Transverse colon (tissue), 4 donors: ENCODE results near the gene PEAR1. TPM values are rescaled to one million over a fixed set of nuclear protein-coding genes. Genes with fewer than 3 reads are reported as not detected.

Source experiments
- DNase-seq: peaks from one replicate; pipeline ENCODE4 v3.0.0-alpha.2; 2019
- H3K27ac ChIP-seq, 4 donors: fragments of 200-600 bp; sonication (generic); 2 replicates each; pipeline ENCODE4 v1.5.1; 2016 to 2018; ENCODE audit warnings: inconsistent platforms in 4 of 4
- H3K27me3 ChIP-seq: fragments of 200-600 bp; sonication (generic); 2 replicates; pipeline ENCODE4 v1.5.1; 2017; ENCODE audit warnings: inconsistent platforms
- H3K36me3 ChIP-seq, 4 donors: fragments of 200-600 bp; sonication (generic); 2 replicates each; pipeline ENCODE4 v1.5.1; 2017 to 2019; ENCODE audit warnings: inconsistent platforms in 4 of 4
- H3K4me1 ChIP-seq, 4 donors: fragments of 200-600 bp; sonication (generic); 2 replicates each; pipeline ENCODE4 v1.5.1; 2017 to 2020; ENCODE audit warnings: inconsistent platforms in 4 of 4
- H3K4me3 ChIP-seq, 4 donors: fragments of 200-600 bp; sonication (generic); 1 replicate in 1 of 4; 2 replicates in 3 of 4; pipeline versions ENCODE4 v1.5.1 to v1.6.1; 2017 to 2019; ENCODE audit warnings: inconsistent platforms in 4 of 4
- H3K9me3 ChIP-seq, 2 donors: fragments of 200-600 bp; sonication (generic); 2 replicates each; pipeline ENCODE4 v1.5.1; 2017 to 2019; ENCODE audit warnings: inconsistent platforms in 2 of 2
- EP300 ChIP-seq: sonication (generic); formaldehyde crosslinking; IDR thresholded peaks from one replicate; pipeline ENCODE4 v1.6.1; 2017; ENCODE audit warnings: antibody characterized with exemption, low read depth
- POLR2A ChIP-seq: fragments of 450-650 bp; IDR thresholded peaks from one replicate; pipeline ENCODE4 v1.6.1; 2016; ENCODE audit warnings: antibody characterized with exemption, mild to moderate bottlenecking, moderate library complexity
- POLR2AphosphoS5 ChIP-seq, 3 donors: sonication (generic); formaldehyde crosslinking; IDR thresholded peaks; one replicate each; pipeline ENCODE4 v1.6.1; 2016; ENCODE audit warnings: antibody characterized with exemption in 3 of 3
- WGBS, 2 donors: methylation state at CpG; one replicate each; pipeline ENCODE4 v1.1.5; 2018; ENCODE audit warnings: low coverage in 1 of 2; 5-methylcytosine and 5-hydroxymethylcytosine counted together
- in situ Hi-C, 4 donors: fragments of 200-750 bp; cut with MboI; loops; one replicate each; pipeline versions ENCODE4 v1.15.0 to v1.15.1; 2017; ENCODE audit warnings: low sequenced_read_pairs in 3 of 4, low pct_ligation_motif_present in 1 of 4, low pct_unique_long_range_greater_than_20kb in 1 of 4
- intact Hi-C: fragments of 100-400 bp; cut with DNase I; formaldehyde crosslinking; loops from one replicate; pipeline ENCODE4 v1.15.1; 2023; ENCODE audit warnings: low total_unique reads
- total RNA-seq, 4 donors: library from RNA; depleted of rRNA; stranded (reverse); fragments of >200 nt; gene quantifications; one replicate each; pipeline ENCODE4 v1.1.0, GENCODE V29; 2016
- TF ChIP-seq, protein P1 (sequence below), 5 experiments: fragments of 200-600 bp in 3 of 5; fragments of 450-650 bp in 2 of 5; sonication (generic) in 3 of 5; IDR thresholded peaks; 1 replicate in 2 of 5; 2 replicates in 3 of 5; pipeline ENCODE4 v1.5.1; 2016 to 2017; ENCODE audit warnings: antibody characterized with exemption in 5 of 5, inconsistent platforms in 3 of 5, mild to moderate bottlenecking in 2 of 5, moderate library complexity in 1 of 5

PEAR1 gene
- total RNA-seq, 4 donors from 2014 or later: 1.8 to 5.6 (median 3.7) TPM

GRCh38 chr1:156938813-156939212 is 45.3 kb downstream of the PEAR1 start:
- in situ Hi-C loops (loop anchor here in 1 of 4 donors (10.0 kb wide), 1 partner anchor 136 kb away; no protein-coding TSS in a partner anchor), intact Hi-C loops (no loop called here)
- no peaks in the 10 kb centered on the region for H3K27me3 ChIP-seq
- no peak for DNase-seq
- no peaks in the 10 kb centered on the region for H3K9me3 ChIP-seq
- peaks cover 0 to 25% (median 6%) of the 10 kb centered on the region in 4 donors for H3K36me3 ChIP-seq
- H3K27ac ChIP-seq: no peak overlapping the region
- H3K4me3 ChIP-seq: no peak overlapping the region
- TF ChIP-seq EP300 (no peak), POLR2AphosphoS5 (IDR thresholded peaks at IDR 0.05) (no peak)
- WGBS, 2 donors: 79% methylated on average over 7 of the region's 7 CpGs; no CpG with 5 or more reads in 1 of the 2 donors
- no peaks in the 10 kb centered on the region for H3K4me1 ChIP-seq

DNA sequence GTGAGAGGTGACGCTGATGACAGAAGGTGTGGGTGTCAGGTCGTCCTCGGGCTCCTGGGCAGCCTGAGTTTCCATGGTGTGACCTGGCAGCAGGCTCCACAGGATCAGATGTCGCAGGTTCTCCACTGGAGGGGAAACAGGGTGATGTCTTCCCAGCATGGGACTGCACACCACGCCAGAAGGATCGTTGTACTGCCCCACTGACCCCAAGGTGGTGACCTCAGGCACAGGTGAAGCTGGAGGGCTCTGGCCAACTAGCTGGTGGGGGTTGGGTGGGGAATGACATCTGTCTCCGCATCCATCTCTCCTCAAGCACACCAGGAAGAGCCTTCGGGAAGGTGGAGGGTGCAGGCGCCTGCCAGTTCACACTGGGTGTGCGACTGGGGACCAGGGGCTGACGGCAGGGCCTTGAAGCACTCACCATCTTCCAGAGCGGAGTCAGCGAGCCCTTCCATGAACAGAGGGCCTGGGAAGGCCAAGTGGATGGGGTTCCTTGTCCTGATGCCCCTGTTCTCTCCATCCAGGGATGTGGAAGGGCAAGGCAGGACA is 46.3 kb downstream of the PEAR1 start:
- H3K27ac ChIP-seq: no peak overlapping the region
- WGBS, 2 donors: 78% methylated on average over 13 of the region's 13 CpGs; no CpG with 5 or more reads in 1 of the 2 donors
- H3K27me3 ChIP-seq: no peaks in the 10 kb centered on the region
- H3K4me3 ChIP-seq: no peak overlapping the region
- intact Hi-C loops: no loop called here
- H3K4me1 ChIP-seq: no peaks in the 10 kb centered on the region
- DNase-seq: no peak
- H3K36me3 ChIP-seq: peaks cover 0 to 34% (median 8%) of the 10 kb centered on the region in 4 donors
- in situ Hi-C loops: loop anchor here in 1 of 4 donors (10.0 kb wide), 1 partner anchor 135 kb away; no protein-coding TSS in a partner anchor
- no peaks in the 10 kb centered on the region for H3K9me3 ChIP-seq
- TF ChIP-seq EP300: no peak

- Histone ChIP-seq H3K9me3 (no peaks in the 10 kb centered on the region), H3K36me3 (peaks cover 0 to 47% (median 14%) of the 10 kb centered on the region in 4 donors), H3K27me3 (no peaks in the 10 kb centered on the region), H3K4me3 (no peak overlapping the region), H3K27ac (no peak overlapping the region), H3K4me1 (no peaks in the 10 kb centered on the region)
- intact Hi-C loops (no loop called here), in situ Hi-C loops (no loop called here)
- no peak for DNase-seq
- no peak for TF ChIP-seq EP300
- TF ChIP-seq POLR2AphosphoS5 (IDR thresholded peaks at IDR 0.05): no peak
- TF ChIP-seq, protein P1, sequence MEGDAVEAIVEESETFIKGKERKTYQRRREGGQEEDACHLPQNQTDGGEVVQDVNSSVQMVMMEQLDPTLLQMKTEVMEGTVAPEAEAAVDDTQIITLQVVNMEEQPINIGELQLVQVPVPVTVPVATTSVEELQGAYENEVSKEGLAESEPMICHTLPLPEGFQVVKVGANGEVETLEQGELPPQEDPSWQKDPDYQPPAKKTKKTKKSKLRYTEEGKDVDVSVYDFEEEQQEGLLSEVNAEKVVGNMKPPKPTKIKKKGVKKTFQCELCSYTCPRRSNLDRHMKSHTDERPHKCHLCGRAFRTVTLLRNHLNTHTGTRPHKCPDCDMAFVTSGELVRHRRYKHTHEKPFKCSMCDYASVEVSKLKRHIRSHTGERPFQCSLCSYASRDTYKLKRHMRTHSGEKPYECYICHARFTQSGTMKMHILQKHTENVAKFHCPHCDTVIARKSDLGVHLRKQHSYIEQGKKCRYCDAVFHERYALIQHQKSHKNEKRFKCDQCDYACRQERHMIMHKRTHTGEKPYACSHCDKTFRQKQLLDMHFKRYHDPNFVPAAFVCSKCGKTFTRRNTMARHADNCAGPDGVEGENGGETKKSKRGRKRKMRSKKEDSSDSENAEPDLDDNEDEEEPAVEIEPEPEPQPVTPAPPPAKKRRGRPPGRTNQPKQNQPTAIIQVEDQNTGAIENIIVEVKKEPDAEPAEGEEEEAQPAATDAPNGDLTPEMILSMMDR (IDR thresholded peaks at IDR 0.05): no peak
- no peak for TF ChIP-seq POLR2A
- whole genome bisulfite sequencing, 2 donors: 87% methylated on average over 10 of the region's 10 CpGs; no CpG with 5 or more reads in 1 of the 2 donors
These were observed 48.2 kb downstream of the PEAR1 start for GRCh38 chr1:156941675-156942074.

DNA sequence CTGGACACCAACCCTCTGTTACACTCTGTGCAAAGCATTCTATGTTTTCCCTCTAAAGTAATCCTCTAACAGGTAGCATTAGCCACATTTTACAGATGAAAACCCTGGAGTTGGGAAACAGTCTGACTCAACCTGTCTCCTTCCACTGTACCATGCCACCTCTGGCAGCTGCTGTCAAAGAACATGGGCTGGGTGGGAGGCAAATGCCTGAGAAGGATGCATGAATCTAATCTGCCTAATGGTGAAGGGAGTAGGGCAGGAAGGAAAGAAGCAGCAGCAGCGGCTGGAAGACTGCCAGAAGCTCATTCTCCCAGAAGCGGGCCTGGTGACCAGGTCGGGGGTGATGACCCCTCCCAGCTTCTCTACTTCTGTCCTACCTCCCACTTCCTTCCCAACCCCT is 48.7 kb downstream of the PEAR1 start:
- Histone ChIP-seq H3K9me3 (no peaks in the 10 kb centered on the region), H3K27me3 (no peaks in the 10 kb centered on the region), H3K4me3 (no peak overlapping the region), H3K27ac (no peak overlapping the region), H3K4me1 (no peaks in the 10 kb centered on the region), H3K36me3 (peaks cover 0 to 48% (median 17%) of the 10 kb centered on the region in 4 donors)
- no peak for DNase-seq
- 82% methylated on average over 3 of the region's 3 CpGs; no CpG with 5 or more reads in 1 of the 2 donors for WGBS, 2 donors
- intact Hi-C loops: no loop called here
- in situ Hi-C loops: no loop called here
- TF ChIP-seq, protein P1 (IDR thresholded peaks at IDR 0.05): no peak
- TF ChIP-seq EP300 (no peak), POLR2A (no peak), POLR2AphosphoS5 (IDR thresholded peaks at IDR 0.05) (no peak)

DNA sequence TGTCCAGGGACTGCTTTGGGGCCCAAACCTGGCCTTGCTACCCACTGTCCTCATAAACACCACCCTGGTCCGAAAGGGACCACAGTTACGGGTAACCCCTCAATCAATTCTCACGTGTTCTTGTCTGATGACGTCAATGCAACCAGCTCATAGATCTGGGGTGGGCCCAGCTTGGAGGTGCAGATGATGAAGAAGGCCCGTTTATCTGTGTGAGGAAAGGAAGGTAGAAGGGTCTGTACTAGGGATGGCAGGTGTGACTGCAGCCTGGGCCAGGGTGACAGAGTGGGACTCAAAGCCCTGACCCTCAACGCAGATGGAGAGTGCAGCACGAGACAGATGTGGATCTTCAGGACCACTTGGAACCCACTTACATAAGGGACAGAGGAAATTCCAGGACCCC is 49.1 kb downstream of the PEAR1 start:
- Histone ChIP-seq H3K4me3 (no peak overlapping the region), H3K27me3 (no peaks in the 10 kb centered on the region), H3K36me3 (peaks cover 0 to 51% (median 17%) of the 10 kb centered on the region in 4 donors), H3K4me1 (no peaks in the 10 kb centered on the region), H3K27ac (no peak overlapping the region), H3K9me3 (no peaks in the 10 kb centered on the region)
- in situ Hi-C loops (no loop called here), intact Hi-C loops (no loop called here)
- WGBS, 2 donors: 87 to 91% methylated on average over 3 to 7 of the region's 7 CpGs
- no peak for DNase-seq
- TF ChIP-seq POLR2A (no peak), EP300 (no peak), POLR2AphosphoS5 (IDR thresholded peaks at IDR 0.05) (no peak)
- TF ChIP-seq, protein P1 (IDR thresholded peaks at IDR 0.05): no peak
